MCF 10A (cell line): ENCODE results near the gene VPS13A. TPM values are rescaled to one million over a fixed set of nuclear protein-coding genes. Genes with fewer than 3 reads are reported as not detected.
"Not testable (repeated sequence)": the region's sequence is repeated elsewhere in the genome, so short reads cannot be mapped to it uniquely, and the experiment has no call there.

ENCODE experiments used
- BruUV-seq: library from RNA; stranded (reverse); fragments of 400-500 nt; replicated peaks from 2 replicates; lab custom pipeline; 2021; lab: Mats Ljungman, UMichigan
- CTCF ChIA-PET: fragments of 300-600 bp; sonication (Branson Sonifier 250); formaldehyde crosslinking; extraction: SDS; loops from one replicate; lab custom pipeline; 2021; ENCODE audit warnings: antibody characterized with exemption, inconsistent platforms; lab: Yijun Ruan, JAX
- POLR2A ChIA-PET: fragments of 300-600, 350-650 bp; sonication (Branson Sonifier 250); formaldehyde crosslinking; extraction: SDS; loops from one replicate; lab custom pipeline; 2020; ENCODE audit warnings: antibody characterized with exemption, inconsistent platforms; lab: Yijun Ruan, JAX
- DNase-seq: peaks from one replicate; pipeline ENCODE4 v3.0.0-alpha.2; 2018; ENCODE audit not compliant: unreplicated experiment
- H3K27ac Mint-ChIP-seq: one replicate; pipeline ENCODE4 v1.8.0; 2022; ENCODE audit warnings: mild to moderate bottlenecking, low read depth, mixed read lengths; ENCODE audit not compliant: unreplicated experiment
- H3K27me3 Mint-ChIP-seq: one replicate; pipeline ENCODE4 v1.8.0; 2022; ENCODE audit warnings: mixed read lengths; ENCODE audit not compliant: insufficient read depth, unreplicated experiment
- H3K36me3 Mint-ChIP-seq: one replicate; pipeline ENCODE4 v1.8.0; 2022; ENCODE audit warnings: mild to moderate bottlenecking, moderate library complexity, mixed read lengths; ENCODE audit not compliant: insufficient read depth, unreplicated experiment
- H3K4me1 Mint-ChIP-seq: one replicate; pipeline ENCODE4 v1.8.0; 2022; ENCODE audit warnings: mixed read lengths; ENCODE audit not compliant: insufficient read depth, unreplicated experiment
- H3K4me3 Mint-ChIP-seq: one replicate; pipeline ENCODE4 v1.8.0; 2022; ENCODE audit warnings: mild to moderate bottlenecking, moderate library complexity, mixed read lengths; ENCODE audit not compliant: unreplicated experiment
- H3K9me3 Mint-ChIP-seq: one replicate; pipeline ENCODE4 v1.8.0; 2022; ENCODE audit warnings: mixed read lengths; ENCODE audit not compliant: unreplicated experiment
- intact Hi-C: fragments of 100-400 bp; cut with micrococcal nuclease; formaldehyde crosslinking; loops from 2 replicates; pipeline ENCODE4 v1.14.1; 2022
- total RNA-seq: library from RNA; stranded (reverse); gene quantifications from 2 replicates; pipeline ENCODE4 v1.2.3, GENCODE V29; 2022
- TF ChIP-seq, protein P1 (sequence below): fragments of 200-600 bp; IDR thresholded peaks from one replicate; pipeline ENCODE4 v1.8.0; 2022; ENCODE audit warnings: antibody characterized with exemption, mild to moderate bottlenecking; ENCODE audit not compliant: unreplicated experiment

The VPS13A gene
- total RNA-seq, 1 experiment from 2014 or later = 29.6 TPM

DNA sequence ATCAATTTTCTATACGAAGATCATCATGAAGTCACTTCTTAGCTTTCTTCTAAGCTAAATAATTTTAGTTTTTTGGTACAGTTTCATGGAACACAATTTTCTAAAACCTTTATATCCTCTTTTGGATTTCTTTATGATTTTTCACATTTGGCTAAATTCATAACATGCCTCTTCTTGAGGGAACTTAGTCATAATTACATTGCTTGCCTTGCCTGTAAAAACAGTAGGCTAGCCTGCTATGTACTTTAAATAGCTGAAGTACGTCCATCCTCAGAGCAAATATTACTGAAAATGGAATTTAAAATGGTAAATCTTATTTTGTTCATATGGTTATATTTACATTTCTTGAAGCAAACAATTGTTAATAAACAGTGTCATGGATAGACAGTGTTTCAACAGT is 225.0 kb downstream of the VPS13A start:
- ChIA-PET POLR2A (interaction anchor here (0.6 kb wide), 1 partner anchor 48 kb away, joined by 3 read pairs; no protein-coding TSS in a partner anchor), CTCF (no interaction called here)
- H3K36me3 Mint-ChIP-seq = peaks cover 17% of the 10 kb centered on the region
- no peak overlapping the region for H3K27ac Mint-ChIP-seq
- no peak for DNase-seq
- H3K4me3 Mint-ChIP-seq = no peak overlapping the region
- TF ChIP-seq, protein P1, sequence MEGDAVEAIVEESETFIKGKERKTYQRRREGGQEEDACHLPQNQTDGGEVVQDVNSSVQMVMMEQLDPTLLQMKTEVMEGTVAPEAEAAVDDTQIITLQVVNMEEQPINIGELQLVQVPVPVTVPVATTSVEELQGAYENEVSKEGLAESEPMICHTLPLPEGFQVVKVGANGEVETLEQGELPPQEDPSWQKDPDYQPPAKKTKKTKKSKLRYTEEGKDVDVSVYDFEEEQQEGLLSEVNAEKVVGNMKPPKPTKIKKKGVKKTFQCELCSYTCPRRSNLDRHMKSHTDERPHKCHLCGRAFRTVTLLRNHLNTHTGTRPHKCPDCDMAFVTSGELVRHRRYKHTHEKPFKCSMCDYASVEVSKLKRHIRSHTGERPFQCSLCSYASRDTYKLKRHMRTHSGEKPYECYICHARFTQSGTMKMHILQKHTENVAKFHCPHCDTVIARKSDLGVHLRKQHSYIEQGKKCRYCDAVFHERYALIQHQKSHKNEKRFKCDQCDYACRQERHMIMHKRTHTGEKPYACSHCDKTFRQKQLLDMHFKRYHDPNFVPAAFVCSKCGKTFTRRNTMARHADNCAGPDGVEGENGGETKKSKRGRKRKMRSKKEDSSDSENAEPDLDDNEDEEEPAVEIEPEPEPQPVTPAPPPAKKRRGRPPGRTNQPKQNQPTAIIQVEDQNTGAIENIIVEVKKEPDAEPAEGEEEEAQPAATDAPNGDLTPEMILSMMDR = no peak
- no TSS peak for BruUV-seq
- no peaks in the 10 kb centered on the region for H3K9me3 Mint-ChIP-seq
- H3K27me3 Mint-ChIP-seq = no peaks in the 10 kb centered on the region
- H3K4me1 Mint-ChIP-seq = no peaks in the 10 kb centered on the region
- intact Hi-C loops = no loop called here

DNA sequence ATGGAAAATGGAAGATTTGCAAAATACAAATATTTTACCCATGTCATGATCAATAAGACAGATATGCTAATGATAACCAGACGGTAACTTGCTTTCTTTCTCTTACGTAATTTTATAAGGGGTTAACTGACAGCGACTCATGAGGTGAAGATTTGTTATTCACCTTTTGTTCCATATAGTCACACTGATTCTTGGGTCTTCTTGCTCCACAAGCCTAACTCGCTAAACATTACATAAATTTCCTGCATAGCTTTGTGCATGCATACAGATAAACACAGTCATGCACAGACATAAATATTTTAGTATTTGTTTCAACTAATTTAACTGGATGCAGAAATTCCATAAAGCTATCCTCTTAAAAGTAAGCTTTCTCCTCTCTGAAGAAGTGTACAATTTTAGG is 225.9 kb downstream of the VPS13A start:
- H3K27ac Mint-ChIP-seq = no peak overlapping the region
- POLR2A ChIA-PET = no interaction called here

GRCh38 chr9:77408521-77408920 is 231.2 kb downstream of the VPS13A start:
- BruUV-seq, intact Hi-C loops, DNase-seq, H3K4me1 Mint-ChIP-seq, H3K27me3 Mint-ChIP-seq, H3K27ac Mint-ChIP-seq, H3K4me3 Mint-ChIP-seq: not testable (repeated sequence)
- peaks cover 39% of the 10 kb centered on the region for H3K36me3 Mint-ChIP-seq
- peaks cover 13% of the 10 kb centered on the region for H3K9me3 Mint-ChIP-seq
- ChIA-PET CTCF (interaction anchor here (0.6 to 1.2 kb wide), 2 partner anchors 25 to 733 kb away, joined by 3 to 5 read pairs; no protein-coding TSS in a partner anchor), POLR2A (interaction anchor here (1.5 kb wide), 1 partner anchor 10 kb away, joined by 3 read pairs; no protein-coding TSS in a partner anchor)

More for the DNA sequence above, 225.9 kb downstream of the VPS13A start:
- BruUV-seq = no TSS peak
- Mint-ChIP-seq H3K36me3 (peaks cover 21% of the 10 kb centered on the region), H3K27me3 (no peaks in the 10 kb centered on the region), H3K4me3 (no peak overlapping the region), H3K4me1 (no peaks in the 10 kb centered on the region), H3K9me3 (peaks cover 4% of the 10 kb centered on the region)
- CTCF ChIA-PET = interaction anchor here (0.5 kb wide), 1 partner anchor 626 kb away, joined by 4 read pairs; no protein-coding TSS in a partner anchor
- DNase-seq = no peak
- TF ChIP-seq, protein P1 = no peak
- intact Hi-C loops = no loop called here

DNA sequence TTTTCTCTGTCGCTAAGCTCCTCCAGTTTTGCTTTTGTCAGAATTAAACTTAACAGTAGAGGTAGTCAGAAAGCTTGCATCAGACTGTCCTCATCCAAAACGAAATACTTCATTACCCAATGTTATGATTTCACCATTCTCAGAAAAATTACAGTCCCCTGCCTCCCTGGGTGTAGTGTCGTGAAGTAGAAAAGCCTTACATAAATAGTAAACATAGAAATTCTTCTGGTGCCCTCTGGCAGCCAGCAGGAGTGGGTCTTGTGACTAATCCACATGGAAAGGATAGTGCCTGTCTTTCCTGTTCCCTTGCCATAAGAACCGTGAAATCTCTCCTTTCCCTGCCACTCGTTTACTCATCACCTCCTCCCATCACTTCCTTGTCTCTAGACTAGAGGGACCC is 240.2 kb downstream of the VPS13A start:
- Mint-ChIP-seq H3K9me3 (no peaks in the 10 kb centered on the region), H3K27me3 (no peaks in the 10 kb centered on the region), H3K4me3 (no peak overlapping the region), H3K27ac (peak overlapping the region; percentile 91), H3K36me3 (peaks cover 6% of the 10 kb centered on the region), H3K4me1 (peaks cover 21% of the 10 kb centered on the region)
- CTCF ChIA-PET = interaction anchor here (0.6 to 3.8 kb wide), 6 partner anchors 16 to 467 kb away, joined by 3 to 29 read pairs (median 5); no protein-coding TSS in a partner anchor
- DNase-seq = peak; percentile 84
- no TSS peak for BruUV-seq
- POLR2A ChIA-PET = interaction anchor here (0.7 to 1.4 kb wide), 3 partner anchors 10 to 125 kb away, joined by 3 to 9 read pairs (median 4); no protein-coding TSS in a partner anchor
- intact Hi-C loops = no loop called here
- TF ChIP-seq, protein P1 = no peak
